ENCODE results near the gene TIMP4. TPM values are rescaled to one million over a fixed set of nuclear protein-coding genes. Genes with fewer than 3 reads are reported as not detected.

Gene TIMP4
- total and polyA plus RNA-seq, 11 donors, result 3.0 to 57.9 (median 18.6) TPM

GRCh38 chr3:12188328-12188648 lies 29.6 kb upstream of the TIMP4 start:
- intact Hi-C loops (cut with DNase I), result no loop called here
- H3K36me3 ChIP-seq, result no peaks in the 10 kb centered on the region
- H3K27me3 ChIP-seq, result no peaks in the 10 kb centered on the region
- no peak for TF ChIP-seq CTCF (IDR thresholded peaks at IDR 0.05)
- no peak for TF ChIP-seq POLR2A (IDR thresholded peaks at IDR 0.05)
- peak in 1 of 4 donors; percentile 5 for ATAC-seq
- no peaks in the 10 kb centered on the region for H3K9me3 ChIP-seq
- peak overlapping the region in 3 of 12 donors; percentile 16 to 86 (median 43) for H3K27ac ChIP-seq
- WGBS, 4 donors, result 69 to 84% (median 80%) methylated on average over 3 to 4 of the region's 4 CpGs
- no peak for DNase-seq
- no peak overlapping the region for H3K4me3 ChIP-seq
- peaks cover 0 to 62% (median 1%) of the 10 kb centered on the region in 12 donors for H3K4me1 ChIP-seq

GRCh38 chr3:12187448-12188327 lies 29.0 kb upstream of the TIMP4 start:
- no peaks in the 10 kb centered on the region for H3K36me3 ChIP-seq
- no peaks in the 10 kb centered on the region for H3K9me3 ChIP-seq
- peak; percentile 44 to 75 (median 66) for ATAC-seq
- TF ChIP-seq CTCF (IDR thresholded peaks at IDR 0.05), result no peak
- TF ChIP-seq POLR2A (IDR thresholded peaks at IDR 0.05), result no peak
- WGBS, 4 donors, result 42 to 65% (median 57%) methylated on average over 7 of the region's 7 CpGs
- H3K27me3 ChIP-seq, result no peaks in the 10 kb centered on the region
- peak in 4 of 5 donors; percentile 28 to 81 (median 48) for DNase-seq
- H3K4me1 ChIP-seq, result peaks cover 0 to 56% (median 1%) of the 10 kb centered on the region in 12 donors
- H3K27ac ChIP-seq, result peak overlapping the region in 6 of 12 donors; percentile 10 to 86 (median 36)
- intact Hi-C loops (cut with DNase I), result no loop called here
- no peak overlapping the region for H3K4me3 ChIP-seq

DNA sequence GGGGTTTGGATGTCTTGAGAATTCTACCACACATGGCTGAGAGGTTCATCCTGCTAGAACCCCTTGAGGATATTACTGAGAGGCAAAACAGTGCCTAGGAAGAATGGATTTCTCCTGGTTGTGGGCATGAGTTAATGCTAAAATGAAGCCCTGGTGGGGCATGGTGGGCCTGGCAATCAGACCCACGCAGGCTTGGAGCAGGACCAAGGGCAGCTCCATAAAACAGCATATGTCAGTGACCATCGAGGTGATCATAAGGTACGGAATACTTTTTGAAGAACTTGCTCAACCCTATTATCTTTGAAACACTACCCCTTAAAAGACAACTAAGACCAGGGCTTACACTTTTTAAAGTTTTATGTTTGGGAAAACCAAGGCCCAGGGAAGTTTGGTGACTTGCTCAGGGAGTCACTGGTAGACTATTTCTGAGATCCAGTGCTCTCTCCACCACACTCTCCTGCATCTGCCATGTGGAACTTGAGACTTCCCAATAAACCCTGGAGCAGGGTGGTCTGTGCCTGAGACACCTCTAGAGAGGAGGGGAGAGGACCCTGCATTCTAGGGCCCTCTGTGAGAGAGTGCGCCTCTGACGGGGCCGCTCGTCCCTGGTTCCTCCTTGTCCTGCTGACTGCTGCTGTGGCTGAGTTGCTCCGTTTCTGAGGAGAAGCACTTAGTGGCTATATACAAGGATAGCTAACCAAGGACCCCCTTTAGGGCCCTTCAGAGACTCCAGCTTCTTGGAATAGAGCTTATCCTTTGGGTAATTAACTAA lies 28.0 kb upstream of the TIMP4 start:
- DNase-seq, result peak in 1 of 5 donors; percentile 60
- intact Hi-C loops (cut with DNase I), result no loop called here

More for the DNA sequence above, 28.0 kb upstream of the TIMP4 start:
- H3K36me3 ChIP-seq, result no peaks in the 10 kb centered on the region
- H3K27me3 ChIP-seq, result no peaks in the 10 kb centered on the region
- no peaks in the 10 kb centered on the region for H3K9me3 ChIP-seq
- peak overlapping the region in 3 of 12 donors; percentile 10 to 86 (median 57) for H3K27ac ChIP-seq
- H3K4me3 ChIP-seq, result no peak overlapping the region
- no peak for ATAC-seq
- H3K4me1 ChIP-seq, result peaks cover 0 to 54% (median 1%) of the 10 kb centered on the region in 12 donors
- WGBS, 4 donors, result 91 to 96% (median 91%) methylated on average over 8 of the region's 8 CpGs
- TF ChIP-seq POLR2A (IDR thresholded peaks at IDR 0.05) (no peak), CTCF (IDR thresholded peaks at IDR 0.05) (no peak)
